ENCODE measurements around the gene PMEPA1.

The PMEPA1 gene

DNA sequence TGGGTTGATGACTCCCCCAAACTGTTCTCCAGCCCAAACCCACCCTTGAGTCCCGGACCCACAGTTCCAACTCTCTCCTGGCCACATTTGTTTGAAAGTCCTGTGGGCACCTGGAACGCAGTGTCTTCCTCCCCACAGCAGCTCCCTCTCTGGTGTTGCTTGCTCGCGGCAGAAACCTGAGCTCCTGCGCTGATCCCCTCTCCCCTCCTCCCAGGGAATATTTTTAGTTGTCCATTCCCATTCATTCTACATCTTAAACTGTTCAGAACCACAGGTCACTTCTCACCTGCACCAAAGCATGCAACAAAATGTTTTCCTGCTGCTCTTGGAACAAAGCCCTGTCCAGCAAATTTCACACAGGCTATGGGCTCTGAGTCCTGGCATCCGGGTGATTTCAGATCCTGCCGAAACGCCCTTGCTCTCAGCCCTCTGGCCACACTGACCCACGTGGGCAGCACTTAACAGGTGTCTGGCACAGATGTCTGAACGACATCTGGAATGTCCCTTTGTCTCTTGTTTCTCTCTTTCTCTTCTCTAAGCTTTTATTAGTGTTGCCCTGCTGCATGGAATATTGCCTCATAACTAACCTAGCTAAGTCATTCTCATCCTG lies 27.0 kb upstream of the PMEPA1 start:
- no peak for DNase-seq

- no peak for DNase-seq
Observed at GRCh38 chr20:57735831-57736737, 26.3 kb upstream of the PMEPA1 start.

GRCh38 chr20:57734754-57735153 lies 24.9 kb upstream of the PMEPA1 start:
- DNase-seq: no peak

GRCh38 chr20:57732226-57732625 lies 22.4 kb upstream of the PMEPA1 start:
- DNase-seq: no peak

DNA sequence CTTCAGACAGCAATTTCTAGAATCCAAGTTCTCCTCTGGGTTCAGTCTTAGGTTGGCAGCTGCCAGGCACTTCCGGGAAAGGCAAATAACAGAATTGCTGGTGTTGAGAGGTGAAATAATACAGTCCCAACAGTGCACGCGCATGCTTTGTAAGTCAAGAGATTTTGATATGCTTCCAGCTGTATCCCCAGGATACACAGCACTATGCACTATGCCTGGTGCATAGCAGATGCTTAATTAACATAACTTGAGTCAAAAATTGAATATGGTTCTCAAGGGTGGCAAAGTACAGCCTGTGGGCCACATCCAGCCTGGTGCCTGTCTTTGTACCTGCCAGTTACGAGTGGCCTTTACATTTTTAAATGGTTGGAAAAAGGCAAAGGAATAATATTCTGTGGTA lies 18.9 kb upstream of the PMEPA1 start:
- no peak for DNase-seq

DNA sequence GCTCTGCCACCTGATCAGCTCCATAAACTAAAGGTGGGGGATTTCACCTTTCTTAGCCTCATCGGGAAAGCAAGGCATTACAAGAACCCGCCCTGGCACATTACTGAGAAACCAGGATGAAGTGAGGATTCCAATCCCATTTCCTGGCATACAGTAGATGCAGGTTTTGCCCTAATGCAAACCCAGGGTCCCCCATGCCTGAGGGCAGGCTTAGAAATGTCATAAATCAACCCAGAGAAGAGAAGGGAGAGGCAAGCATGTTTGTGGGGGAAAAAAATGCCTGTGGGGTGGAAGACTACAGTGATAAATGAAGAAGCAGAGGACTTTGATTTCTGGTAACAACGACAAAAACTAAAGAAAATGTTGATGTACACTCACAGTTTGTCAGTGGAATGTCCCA lies 18.0 kb upstream of the PMEPA1 start:
- no peak for DNase-seq

- DNase-seq: no peak
Observed at GRCh38 chr20:57725636-57726035, 15.8 kb upstream of the PMEPA1 start.

- no peak for DNase-seq
Observed at GRCh38 chr20:57724610-57725405, 15.0 kb upstream of the PMEPA1 start.

- no peak for DNase-seq
Observed at GRCh38 chr20:57723816-57724215, 14.0 kb upstream of the PMEPA1 start.

DNA sequence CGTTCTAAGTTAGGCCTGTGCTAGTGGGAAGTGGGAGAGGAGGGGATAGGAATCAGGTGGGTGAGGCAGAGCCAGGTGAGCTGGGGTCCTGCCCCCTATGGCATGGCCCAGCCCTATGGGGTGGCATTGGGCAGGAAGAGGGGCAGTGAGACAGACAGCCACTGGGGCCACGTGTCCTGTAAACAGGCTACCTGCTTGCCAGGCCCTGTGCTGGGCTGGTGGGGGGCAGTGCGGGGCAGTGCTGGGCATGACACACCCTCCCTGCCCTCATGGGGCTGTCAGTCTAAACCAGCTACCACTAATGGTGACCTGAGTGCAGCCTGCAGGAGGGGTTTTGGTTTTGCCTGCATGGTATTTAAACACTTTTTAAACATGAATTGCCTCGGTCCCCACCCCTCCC lies 10.1 kb upstream of the PMEPA1 start:
- no peak for DNase-seq

DNA sequence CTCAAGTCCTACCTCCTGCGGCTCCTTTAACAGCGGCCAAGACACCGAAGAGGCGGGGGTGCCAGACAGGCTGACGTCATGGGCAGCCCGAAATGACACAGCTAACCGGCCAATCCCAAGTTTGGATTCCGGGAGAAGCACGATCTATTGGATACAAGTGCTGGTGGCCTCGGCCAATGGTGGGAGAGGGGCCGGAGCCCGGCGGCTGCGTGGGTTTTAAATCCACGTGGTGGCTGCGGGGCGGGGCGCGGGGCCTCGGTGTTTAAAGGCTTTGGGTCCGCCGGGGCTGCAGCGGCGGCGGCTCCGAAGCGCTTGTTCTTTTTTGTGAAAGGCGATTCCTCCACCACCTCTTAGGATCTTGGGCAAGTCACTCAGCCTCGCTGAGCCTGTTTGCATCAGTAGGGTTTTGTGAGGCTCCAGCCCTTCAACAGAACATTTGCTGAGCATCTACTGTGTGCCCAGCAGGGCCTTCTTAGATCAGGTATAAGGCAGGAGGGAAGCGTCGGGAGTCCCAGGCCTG lies 8.7 kb upstream of the PMEPA1 start:
- DNase-seq: peak; percentile 91

- DNase-seq: no peak
Observed at GRCh38 chr20:57717797-57718196, 8.0 kb upstream of the PMEPA1 start.

DNA sequence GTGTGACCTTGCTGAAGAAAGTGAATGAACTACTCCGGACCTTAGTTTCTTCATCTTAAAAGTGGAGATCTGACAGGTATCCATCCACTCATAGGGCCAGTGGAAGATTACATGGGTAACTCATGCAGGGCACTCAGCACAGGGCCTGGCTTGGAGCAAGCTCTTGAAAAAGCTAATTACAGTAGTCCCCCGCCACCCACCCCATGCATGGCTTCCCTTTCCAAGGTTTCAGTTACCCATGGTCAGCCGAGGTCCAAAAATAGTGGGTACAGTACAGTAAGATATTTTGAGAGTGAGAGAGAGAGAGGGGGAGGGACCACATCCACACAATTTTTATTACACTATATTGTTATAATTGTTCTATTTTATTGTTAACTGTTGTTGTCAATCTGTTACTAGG lies 7.1 kb upstream of the PMEPA1 start:
- DNase-seq: no peak

DNA sequence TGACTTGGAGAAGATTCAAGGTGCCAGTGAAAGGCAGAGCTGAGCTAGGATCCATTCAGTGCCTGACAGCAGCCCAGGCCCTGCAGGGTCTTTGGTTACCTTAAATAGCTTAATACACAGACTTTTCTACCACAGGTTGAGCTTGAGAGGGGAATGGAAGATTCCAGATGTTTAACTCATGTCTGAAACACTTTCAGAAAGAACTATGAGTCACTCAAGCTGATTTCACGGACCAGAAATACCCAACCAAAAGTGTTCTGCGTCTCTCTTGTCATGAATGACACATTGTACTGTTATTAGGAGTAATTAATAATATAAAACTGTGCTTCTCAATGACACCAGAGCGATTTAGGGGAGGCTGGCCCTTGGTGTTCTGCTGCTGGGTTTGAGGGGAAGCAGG lies 6.4 kb upstream of the PMEPA1 start:
- DNase-seq: no peak

DNA sequence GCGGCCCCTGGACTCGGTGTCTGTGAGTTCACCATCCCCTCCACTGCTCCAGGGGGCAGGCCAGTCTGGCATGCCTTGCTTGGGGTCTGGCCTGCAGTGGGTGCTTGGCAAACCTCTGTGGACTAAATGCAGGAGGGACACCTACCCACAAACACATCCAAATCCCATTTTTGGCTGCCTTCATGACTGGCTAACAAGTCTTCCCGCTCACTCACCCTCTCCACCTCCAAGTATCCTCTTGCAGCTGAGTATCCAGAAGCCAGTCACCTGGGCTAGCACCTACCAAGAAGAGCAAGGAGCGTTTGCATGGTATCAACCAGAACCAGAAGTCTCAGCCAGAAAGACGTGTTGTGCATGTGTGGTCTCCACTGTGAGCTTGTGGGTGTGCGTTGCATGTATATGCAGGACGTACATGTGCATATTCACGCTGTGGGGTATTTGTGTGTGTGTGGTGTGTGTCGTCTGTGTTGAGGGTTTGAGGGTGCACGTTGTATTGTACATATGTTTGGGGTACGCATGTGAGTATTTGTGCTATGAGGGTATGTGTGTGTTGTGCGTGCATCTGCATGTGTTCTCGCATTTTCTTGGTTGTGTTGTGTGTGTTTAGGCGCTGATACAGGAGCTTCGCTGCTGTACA lies 5.6 kb upstream of the PMEPA1 start:
- no peak for DNase-seq

- no peak for DNase-seq
Observed at GRCh38 chr20:57714409-57715267, 4.8 kb upstream of the PMEPA1 start.

DNA sequence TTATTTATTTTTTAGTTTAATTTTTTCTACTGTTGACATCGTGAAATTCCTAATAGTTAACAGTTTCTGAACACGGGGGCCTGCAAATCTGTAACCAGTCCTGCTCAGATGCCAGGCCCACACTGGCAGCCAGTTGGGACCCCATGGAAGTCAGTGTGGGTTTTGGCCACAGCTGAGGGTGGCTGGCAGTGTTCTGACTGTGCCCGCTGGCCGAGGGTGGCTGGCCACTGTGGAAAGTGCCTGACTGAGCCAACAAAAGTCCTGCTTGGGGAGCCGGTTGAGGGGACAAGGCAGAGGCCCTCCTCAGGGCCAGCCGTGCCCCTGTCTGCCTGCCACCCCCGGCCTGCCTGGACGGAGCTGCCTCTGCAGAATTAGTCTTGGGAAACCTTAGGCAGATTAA lies 4.1 kb upstream of the PMEPA1 start:
- DNase-seq: no peak

DNA sequence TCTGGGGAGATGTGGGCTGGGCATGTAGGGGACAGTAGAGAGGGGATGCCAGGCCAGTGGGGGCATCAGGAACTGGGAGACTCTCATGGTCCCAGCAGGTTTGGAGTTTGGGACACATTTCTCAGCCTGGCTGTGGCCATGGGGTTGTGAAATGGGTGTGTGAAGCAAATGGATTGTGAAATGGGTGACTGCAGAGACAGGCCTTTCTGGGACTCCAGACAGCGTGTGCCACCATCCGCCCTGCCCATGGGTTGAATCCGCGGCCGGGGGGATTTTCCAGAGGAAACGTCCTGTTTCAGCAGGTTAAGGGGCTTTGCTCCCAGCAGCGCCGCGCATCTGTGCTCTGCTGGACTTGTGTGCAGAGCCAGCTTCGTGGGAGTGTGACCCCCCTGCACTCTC lies 3.7 kb upstream of the PMEPA1 start:
- no peak for DNase-seq

DNA sequence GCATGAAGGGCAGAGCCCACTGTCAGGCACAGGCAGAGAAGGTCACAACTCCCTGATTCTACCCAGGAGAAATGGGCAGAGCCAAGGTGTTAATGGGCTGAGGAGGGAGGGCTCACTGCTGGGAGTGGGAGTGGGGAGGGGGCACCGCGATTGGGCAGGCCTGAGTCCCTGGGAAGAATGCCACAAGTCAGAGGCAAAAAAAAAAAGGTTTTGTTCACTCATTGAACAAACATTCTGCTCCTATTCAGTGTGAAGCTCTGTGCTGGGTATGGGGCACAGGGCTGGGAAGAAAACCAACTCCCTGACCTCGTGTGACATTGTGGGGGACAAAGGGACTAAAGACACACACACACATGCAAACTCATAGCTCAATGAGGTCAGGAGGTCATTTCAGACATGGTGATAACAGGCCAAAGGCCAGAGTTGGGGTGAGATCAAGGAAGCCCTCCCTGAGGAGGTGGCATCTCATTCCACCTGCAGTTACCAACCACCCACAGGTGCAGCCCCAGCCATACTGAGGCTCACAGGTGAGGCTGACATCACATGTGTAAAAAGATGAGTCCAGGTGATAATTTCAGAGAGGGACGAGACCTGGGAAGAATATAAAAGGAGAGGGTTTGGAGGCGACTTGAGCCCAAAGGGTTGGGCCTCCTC lies 3.2 kb upstream of the PMEPA1 start:
- no peak for DNase-seq

DNA sequence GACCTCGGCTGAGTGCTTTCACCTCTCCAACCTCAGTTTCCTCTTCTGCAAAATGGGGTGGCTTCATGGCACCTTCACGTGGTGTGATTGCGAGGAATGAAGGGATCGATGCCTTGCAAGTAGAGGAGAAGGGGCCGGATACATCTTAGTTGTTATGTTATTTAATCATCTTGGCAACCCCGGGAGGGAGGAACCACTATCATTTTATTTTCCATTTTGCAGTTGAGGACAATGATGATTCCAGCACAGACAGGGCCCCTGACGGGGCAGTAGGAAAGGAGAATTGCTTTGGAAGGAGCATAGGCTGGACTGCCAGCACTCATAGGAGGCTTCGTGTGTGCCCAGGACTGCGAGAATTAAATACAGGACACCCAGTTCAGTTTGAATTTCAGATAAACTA lies 2.5 kb upstream of the PMEPA1 start:
- DNase-seq: no peak

GRCh38 chr20:57711826-57712225 lies 2.0 kb upstream of the PMEPA1 start:
- DNase-seq: no peak

All from activated CD8-positive, alpha-beta memory T cell treated with anti-CD3 and anti-CD28 coated beads, Interleukin-2, amount 50 U/mL, for 4 hours (primary cell).